Midbrain (tissue), 1 donor: ENCODE measurements around the gene NANOS3.

ENCODE experiments used
- DNase-seq: peaks from one replicate; lab custom pipeline; 2025; lab: John Stamatoyannopoulos, UW

NANOS3 gene

GRCh38 chr19:13885826-13886365, 9.0 kb downstream of the NANOS3 start:
- no peak for DNase-seq

DNA sequence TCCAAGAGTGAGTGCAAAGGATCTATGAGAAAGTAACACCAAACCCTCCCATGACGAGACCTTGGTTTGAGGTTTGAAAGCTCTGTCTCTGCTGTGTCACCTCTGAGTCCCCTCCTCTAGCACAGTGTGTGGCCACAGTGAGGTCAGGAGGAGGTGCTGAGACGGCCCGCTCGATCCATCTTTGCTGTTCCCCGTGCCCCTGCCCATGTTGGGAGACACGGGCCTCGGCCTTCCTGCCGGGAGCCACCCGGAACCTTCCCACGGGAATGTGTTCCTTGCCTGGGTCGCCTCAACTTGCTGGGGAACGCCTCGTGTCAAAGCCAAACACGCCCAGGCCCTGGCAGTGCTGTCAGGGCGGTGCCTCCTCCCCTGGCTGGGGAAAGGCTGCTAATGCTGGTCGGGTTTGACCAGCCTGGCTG, 10.1 kb downstream of the NANOS3 start:
- no peak for DNase-seq

GRCh38 chr19:13887517-13887916, 10.6 kb downstream of the NANOS3 start:
- DNase-seq, result no peak

DNA sequence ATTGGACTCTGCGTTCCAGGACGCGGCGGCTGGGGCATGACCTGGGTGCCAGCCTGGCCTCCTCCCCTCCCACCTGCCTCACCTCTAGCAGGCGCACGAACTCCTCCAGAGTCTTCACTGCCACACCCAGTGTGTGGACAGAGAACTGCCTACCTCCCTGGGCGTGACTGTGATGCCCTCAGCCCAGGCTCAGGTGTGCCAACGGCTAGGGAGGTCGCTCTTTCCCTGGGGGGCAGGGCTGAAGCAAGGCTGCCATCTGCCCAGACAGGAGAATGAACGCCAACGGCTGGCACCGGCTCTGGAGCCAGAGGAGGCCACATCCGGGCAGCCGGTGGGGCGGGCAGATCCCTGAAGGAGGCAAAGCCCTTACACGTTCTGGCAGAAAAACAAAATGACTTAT, 11.3 kb downstream of the NANOS3 start:
- DNase-seq, result no peak

GRCh38 chr19:13890136-13890535, 13.2 kb downstream of the NANOS3 start:
- DNase-seq, result no peak

DNA sequence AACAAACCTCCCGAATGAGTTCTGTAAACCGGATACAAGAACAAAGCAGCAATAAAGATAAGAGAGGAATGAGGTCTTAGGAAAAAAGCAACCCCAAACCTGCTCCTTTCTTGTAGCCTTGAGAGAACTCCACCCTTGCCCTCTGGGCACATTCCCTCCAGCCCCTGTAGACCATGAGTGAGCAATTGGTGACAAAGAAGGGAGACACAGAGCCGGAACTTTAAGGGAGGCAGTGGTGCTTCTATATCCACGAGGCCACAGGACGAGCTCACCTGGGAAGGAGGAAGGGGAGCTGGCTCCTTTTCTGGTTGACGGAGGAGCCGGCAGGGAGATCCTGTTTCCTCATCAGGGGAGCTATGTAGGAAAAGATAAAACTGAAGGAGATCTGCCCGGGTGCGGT, 15.9 kb downstream of the NANOS3 start:
- DNase-seq, result no peak

DNA sequence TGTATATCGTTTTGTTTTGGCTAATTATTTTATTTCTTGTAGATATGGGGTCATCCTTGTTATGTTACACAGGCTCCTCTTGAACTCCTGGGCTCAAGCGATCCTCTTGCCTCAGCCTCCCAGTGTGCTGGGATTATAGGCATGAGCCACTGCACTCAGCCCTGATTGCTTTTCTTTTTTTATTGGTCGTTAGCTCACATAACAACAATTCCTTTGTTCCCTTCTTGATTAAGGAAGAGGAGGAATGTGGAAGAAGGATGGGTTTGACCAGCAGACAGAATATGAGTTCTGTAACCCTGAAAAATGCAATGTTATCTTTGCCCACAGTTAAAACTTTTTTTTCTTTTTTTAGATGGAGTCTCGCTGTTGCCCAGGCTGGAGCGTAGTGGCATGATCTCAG, 17.6 kb downstream of the NANOS3 start:
- DNase-seq, result no peak

DNA sequence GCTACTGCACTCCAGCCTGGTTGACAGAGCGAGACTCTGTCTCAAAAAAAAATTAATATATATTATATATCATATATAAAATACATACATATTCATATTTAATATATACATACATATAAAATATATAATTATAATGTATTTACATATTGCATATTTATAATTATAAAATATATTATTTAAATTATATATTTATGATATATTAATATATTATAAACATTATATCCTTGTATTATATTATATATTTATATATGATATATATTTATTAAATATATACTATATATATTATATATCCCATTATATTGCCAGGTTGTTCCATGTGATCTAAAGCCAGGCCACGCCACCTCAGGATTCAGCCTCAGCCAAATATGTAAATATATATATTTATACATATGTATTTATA, 19.3 kb downstream of the NANOS3 start:
- DNase-seq, result no peak

GRCh38 chr19:13899393-13899792, 22.5 kb downstream of the NANOS3 start:
- no peak for DNase-seq

GRCh38 chr19:13899912-13900584, 23.1 kb downstream of the NANOS3 start:
- DNase-seq, result peak; percentile 57

GRCh38 chr19:13902993-13903555, 26.1 kb downstream of the NANOS3 start:
- DNase-seq, result no peak

DNA sequence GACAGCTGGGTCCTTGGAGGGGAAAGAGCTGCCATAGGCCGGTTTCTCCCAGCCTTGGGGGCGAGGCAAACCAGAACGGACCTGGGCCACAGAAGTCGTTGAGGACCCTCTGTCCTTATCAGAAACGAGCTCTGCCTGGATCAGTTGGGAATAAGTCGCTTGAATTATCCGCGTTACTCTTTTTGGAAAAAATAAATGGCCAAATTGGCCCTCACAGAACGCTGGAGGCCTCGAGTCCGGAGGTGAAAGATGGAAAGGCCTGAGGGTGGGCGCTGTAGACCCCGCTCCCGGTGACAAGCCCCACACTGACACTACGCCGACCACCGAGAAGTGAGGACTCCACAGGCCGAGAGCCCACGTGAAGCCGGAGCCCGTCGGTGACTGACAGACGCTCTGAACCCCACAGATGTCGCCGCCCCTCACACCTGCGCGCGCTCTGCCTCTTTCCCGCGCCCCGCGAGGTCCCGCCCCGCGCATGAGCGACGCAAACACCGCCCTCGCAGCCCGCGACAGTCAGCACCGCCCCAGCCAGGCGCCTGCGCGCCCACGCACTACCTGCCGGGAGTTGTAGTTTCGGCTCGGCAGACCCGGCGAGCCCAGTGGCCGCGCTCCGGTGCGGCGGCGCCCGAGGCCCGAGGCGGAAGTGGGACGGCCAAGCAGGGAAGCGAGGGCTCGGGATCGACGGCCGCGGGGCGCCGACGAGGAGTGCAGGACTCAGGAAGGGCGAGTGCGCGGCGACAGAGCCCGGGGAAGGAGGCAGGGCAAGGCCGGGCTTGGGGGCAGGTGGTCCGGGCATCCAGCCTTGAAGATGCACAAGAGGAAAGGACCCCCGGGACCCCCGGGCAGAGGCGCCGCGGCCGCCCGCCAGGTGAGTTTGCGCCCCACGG, 28.9 kb downstream of the NANOS3 start, which contains the start of the genes BRME1 and CC2D1A:
Gene BRME1, minus strand, starts transcription at position 484 of the 887 bp plus-strand sequence. CDS start 1,225 bp downstream, outside the sequence.
Gene CC2D1A, plus strand, starts transcription at position 568 of the 887 bp plus-strand sequence. Its CDS starts 241 bp downstream, at position 809.
- peak; percentile 90 for DNase-seq

DNA sequence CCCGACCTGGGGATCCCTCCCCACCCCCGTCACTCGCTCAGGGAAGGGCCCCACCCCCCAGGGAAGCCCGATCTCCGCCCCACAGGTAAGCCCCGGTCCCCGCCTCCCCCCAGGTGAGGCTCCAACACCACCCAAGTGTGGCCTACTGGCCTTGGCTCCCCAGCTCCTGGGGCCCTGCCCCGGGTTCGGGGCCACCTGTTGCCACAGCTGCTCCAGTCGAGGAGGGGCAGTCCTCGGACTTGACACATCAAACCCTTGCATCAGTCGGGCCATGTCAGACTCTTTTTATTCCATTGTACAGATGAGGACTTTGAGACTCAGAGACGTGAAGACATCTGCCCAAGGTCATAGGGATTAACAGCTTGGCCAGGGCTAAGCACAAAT, 29.6 kb downstream of the NANOS3 start:
- no peak for DNase-seq

GRCh38 chr19:13906910-13907309, 30.0 kb downstream of the NANOS3 start:
- DNase-seq, result no peak

DNA sequence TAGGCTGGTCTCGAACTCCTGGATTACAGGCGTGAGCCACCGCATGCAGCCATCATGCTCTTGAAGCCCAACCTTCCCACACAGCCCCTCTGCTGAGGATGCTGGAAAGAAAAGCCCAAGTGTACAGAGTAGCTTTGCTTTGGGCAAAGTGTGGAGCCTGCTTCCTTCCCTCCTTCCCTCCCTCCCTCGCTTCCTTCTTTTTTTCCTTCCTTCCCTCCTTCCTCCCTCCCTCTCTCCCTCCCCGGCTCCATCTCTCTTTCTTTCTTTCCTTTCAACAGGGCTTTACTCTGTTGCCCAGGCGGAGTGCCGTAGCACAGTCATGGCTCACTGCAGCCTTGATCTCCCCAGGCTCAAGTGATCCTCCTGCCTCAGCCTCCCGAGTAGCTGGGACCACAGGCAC, 31.7 kb downstream of the NANOS3 start:
- no peak for DNase-seq

DNA sequence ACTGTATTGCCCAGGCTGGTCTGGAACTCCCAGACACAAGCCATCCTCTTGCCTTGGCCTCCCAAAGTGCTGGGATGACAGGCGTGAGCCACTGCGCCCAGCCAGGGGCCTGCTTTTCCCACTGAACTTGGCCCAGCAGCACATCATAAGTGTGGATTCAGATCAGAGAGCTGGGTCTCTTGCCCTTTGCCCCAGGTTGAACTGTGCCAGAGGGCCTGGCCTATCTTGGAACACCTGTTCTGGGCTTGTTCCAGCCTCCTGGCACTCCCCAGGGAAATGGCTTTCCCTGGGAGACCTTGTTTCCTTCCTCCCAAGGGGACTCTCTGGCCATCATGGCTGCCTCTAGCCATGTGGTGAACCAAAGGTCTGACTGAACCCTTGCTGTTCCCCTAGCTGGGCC, 32.5 kb downstream of the NANOS3 start:
- DNase-seq, result no peak

GRCh38 chr19:13913352-13913751, 36.4 kb downstream of the NANOS3 start:
- no peak for DNase-seq

DNA sequence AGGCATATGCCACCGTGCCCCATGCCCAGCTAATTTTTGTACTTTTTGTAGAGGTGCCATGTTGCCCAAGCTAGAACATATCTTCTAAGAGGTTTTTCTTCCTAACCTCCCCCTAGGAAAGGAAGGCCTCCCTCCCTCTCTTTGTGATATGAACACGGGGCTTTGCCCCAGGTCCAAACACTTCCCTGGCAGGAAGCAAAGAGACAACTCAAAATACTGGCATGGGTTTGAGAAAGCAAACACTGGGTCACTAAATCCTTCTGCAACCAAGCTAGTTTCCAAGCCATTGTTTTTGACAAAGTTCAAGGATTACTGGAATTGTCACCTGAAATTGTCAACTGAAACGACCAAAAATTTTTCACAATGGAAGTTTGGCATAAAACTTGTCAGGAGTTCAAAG, 37.8 kb downstream of the NANOS3 start:
- DNase-seq, result no peak

DNA sequence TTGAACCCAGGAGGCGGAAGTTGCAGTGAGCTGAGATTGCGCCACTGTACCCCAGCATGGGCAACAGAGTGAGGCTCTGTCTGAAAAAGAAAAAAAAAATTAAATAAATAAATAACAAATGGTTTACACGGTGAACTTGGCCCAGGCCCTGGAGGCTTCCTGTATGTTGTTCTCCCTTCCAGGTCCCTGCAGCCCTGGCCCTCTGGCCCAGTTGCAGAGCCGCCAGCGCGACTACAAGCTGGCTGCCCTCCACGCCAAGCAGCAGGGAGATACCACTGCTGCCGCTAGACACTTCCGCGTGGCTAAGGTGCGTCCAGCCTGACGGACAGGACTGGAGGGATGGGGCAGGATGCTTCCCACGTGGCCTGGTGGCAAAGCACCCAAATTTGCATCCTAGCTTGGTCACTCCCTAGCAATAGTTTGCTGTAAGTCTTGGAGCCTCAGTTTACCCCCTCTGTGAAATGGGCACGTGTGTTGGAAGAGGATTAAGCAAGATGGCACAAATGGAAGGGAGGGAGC, 41.0 kb downstream of the NANOS3 start:
- DNase-seq, result no peak

- no peak for DNase-seq
Measured at GRCh38 chr19:13918726-13919411, 41.9 kb downstream of the NANOS3 start.

GRCh38 chr19:13920524-13920923, 43.6 kb downstream of the NANOS3 start:
- DNase-seq, result no peak
